ENCODE measurements around the gene COLEC12. TPM values are rescaled to one million over a fixed set of nuclear protein-coding genes. Genes with fewer than 3 reads are reported as not detected.

COLEC12 gene
- total RNA-seq, 1 donor from 2014 or later: 9.9 TPM

DNA sequence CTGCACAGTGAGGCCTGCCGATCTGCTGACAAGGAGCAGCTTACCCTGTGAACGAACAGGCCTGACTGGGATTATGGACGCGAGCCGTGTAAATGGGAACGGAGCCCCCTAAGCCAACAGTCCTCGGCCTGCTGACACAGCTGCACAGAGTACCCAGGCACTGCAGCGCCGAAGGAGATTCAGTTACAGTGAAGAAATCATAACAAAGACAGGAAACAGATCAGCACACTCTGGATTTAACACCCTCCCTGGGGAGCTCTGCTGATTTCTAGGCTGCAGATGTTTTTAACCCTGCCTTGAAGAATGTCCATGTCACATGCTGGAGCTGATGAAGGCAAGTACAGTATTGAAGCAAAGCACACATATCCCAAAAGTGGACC is 43.4 kb downstream of the COLEC12 start:
- intact Hi-C loops (cut with DNase I): loop anchor here (10.0 kb wide), 2 partner anchors 122 to 172 kb away; no protein-coding TSS in a partner anchor
- ATAC-seq (peak; percentile 89), DNase-seq (ENCODE audit: missing footprints) (peak; percentile 76)

GRCh38 chr18:456361-457139 is 44.0 kb downstream of the COLEC12 start:
- ATAC-seq (peak; percentile 87), DNase-seq (ENCODE audit: missing footprints) (peak; percentile 74)
- intact Hi-C loops (cut with DNase I): loop anchor here (10.0 kb wide), 2 partner anchors 122 to 172 kb away; no protein-coding TSS in a partner anchor

GRCh38 chr18:453400-453799 is 47.1 kb downstream of the COLEC12 start:
- DNase-seq (ENCODE audit: missing footprints) (no peak), ATAC-seq (no peak)
- intact Hi-C loops (cut with DNase I): loop anchor here (10.0 kb wide), 2 partner anchors 119 to 169 kb away; no protein-coding TSS in a partner anchor

DNA sequence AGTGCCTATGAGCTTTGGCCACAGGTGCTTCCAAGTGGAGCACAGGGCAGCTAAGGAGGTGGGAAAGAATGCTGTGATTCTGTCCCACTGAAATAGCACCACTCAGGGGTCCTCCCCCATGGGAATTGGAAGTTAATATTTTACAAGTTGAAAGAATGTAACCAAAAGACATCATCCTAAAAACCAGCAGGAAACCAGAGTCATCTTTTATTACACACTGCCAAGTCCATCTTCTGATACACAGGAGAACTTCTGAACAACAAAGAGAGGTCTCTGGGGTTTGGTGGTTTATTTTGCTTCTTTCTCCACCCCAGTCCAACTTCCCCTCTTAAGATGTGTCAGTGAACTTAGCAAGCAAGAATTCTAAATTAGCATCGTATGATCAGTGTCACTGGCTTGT is 47.7 kb downstream of the COLEC12 start:
- intact Hi-C loops (cut with DNase I): loop anchor here (10.0 kb wide), 2 partner anchors 118 to 168 kb away; no protein-coding TSS in a partner anchor
- ATAC-seq: no peak
- no peak for DNase-seq (ENCODE audit: missing footprints)

DNA sequence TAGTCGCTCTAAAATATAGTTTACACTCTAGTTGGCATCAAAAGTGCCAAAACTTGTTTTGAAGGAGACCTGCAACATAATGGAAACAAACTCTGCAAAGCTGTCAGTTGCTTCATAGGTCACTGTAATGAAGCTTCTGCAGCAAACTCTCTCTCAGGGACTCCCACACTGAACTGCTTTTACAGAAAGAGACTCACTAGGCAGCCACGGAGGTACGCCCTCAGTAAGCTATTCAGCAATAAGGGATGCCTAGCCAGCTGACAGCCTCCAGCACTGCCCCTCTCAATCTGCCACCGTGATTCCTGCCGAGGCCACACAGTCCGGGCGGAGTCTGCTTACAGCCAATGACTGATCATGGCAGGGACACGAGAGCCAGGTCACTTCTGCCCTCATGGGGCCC is 51.1 kb downstream of the COLEC12 start:
- intact Hi-C loops (cut with DNase I): no loop called here
- DNase-seq (ENCODE audit: missing footprints) (no peak), ATAC-seq (peak; percentile 73)

DNA sequence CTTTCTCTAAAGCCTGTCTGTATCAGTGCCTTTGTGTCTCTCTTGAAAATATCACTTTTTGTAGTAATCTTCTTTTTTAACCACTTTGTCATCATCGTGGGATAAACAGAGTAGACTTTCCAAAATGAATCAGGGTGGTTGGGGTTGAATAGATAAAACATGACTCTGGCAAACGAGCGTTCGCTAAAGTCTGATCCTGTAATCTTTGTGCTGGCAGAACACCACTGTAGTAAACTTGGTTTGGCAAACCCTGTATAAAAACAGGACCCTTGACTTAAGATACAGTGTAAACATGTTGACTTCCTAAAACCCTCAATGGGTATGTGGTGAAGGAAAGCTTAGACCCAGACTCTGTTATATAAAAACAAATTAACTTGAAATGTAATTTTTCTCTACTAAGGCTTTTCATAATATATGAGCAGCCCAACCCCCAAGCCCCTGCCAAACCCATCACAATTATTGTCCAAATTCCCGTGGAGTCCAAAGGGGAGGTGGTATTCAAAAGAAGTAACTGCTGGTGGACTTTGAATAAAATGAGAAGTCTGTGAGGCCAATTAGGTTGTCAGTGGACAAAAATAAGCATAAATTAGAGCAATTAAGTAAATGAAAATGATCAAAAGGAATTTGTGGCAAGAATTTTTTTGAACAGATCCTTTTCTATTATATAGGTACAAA is 52.2 kb downstream of the COLEC12 start:
- no peak for ATAC-seq
- no peak for DNase-seq (ENCODE audit: missing footprints)
- intact Hi-C loops (cut with DNase I): no loop called here

DNA sequence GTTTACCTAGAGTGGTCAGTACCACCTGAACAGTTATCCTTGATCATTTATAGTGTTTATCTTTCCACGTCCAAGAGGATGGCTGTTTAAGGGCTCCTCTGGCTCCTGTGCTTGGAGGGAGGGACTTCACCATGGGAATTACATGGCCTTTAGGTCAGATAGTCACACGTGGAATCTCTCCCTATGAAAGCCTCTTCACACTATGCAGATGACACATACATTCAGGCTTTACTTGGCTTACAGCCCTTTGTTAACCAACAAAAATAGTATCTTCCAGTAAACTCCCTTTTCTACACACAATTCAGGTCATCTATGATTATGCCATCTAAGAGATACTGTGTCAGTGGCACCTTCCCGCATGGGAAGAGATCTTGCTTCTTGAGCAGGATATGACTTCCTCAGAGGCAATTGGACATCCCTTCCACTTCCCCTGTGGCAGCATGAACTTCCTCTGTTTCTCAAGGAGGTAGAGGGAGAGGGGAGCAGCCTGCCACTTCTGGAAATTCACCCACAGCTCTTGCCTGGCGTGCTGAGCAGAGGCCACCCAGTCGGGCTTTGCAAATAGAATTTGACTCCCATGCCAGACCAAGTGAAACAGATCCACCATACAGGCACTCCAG is 53.5 kb downstream of the COLEC12 start:
- intact Hi-C loops (cut with DNase I): no loop called here
- no peak for DNase-seq (ENCODE audit: missing footprints)
- peak; percentile 54 for ATAC-seq

DNA sequence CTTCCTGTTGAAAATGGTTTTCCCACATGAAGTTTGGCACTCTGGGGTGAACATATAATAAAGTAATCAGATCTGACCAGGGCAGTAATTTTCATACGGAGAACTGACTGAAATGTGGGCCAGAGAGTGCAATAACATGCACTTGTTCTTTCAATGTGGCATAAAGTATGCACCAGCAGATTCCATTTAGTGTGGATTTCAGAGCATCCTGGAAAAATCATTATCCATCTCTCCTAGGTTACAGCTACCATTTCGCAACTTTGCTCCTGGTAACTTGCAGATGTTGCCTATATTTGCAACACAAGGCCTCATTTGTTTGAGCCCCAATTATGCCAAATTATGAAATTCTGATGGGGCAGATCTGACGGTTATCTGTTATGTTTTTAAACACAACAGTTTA is 55.4 kb downstream of the COLEC12 start:
- intact Hi-C loops (cut with DNase I): no loop called here
- DNase-seq (ENCODE audit: missing footprints) (no peak), ATAC-seq (no peak)

DNA sequence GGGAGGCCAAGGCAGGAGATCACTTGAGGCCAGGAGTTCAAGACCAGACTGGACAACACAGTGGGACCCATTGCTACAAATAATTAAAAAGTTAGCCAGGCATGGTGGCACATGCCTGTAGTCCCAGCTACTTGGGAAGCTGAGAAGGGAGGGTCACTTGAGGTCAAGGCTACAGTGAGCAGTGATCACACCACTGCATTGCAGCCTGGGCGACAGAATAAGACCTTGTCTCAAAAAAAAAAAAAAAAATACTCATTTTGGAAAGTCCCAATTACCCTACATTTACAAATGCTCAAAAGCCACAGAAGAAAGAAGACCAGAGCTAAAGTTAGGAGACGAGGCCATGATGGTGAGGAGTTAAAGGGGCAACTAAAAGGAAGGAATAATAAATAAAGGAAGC is 61.9 kb downstream of the COLEC12 start:
- no peak for ATAC-seq
- DNase-seq (ENCODE audit: missing footprints): no peak
- intact Hi-C loops (cut with DNase I): no loop called here

- DNase-seq (ENCODE audit: missing footprints): no peak
- intact Hi-C loops (cut with DNase I): no loop called here
- no peak for ATAC-seq
Measured at GRCh38 chr18:435940-436339, 64.6 kb downstream of the COLEC12 start.

DNA sequence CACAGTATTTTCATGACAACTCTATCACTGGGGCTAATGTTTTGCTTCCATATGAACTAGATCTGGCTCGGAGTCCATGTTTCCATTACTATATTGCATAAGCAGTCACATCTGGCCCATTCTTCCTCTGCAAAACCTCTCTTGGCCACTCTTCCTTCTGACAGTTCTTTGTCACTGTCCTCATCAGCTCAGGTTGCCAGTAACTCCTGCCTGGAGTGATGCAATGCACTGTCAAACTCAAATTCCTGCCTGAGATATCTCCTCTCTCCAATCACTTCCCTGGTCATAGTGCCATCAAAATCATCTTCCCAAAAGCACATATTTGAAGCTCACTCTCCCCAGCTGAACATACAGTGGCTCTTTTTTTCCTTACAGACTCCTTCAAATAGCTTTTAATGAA is 66.1 kb downstream of the COLEC12 start:
- ATAC-seq: peak; percentile 34
- intact Hi-C loops (cut with DNase I): no loop called here
- no peak for DNase-seq (ENCODE audit: missing footprints)

- intact Hi-C loops (cut with DNase I): no loop called here
Measured at GRCh38 chr18:433960-434359, 66.5 kb downstream of the COLEC12 start.

DNA sequence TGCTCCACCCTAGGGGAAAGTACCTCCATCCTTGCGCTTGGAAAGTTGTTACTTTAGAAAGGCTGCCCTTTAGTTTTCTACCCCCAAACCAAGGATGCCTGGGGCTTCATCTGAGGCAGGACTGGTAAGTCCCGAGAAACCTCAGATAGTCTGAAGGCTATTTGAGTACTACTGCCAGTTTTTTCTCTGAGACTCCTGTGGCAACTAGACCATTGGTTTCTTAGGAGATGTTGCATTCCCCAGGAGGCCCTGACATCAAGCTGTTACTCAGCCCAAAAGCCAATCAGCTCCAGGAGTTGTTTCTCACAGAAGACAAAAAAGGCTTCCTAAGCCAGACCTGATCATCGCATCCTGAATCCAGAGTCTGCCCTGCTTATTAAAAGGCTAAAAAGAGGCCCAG is 67.2 kb downstream of the COLEC12 start:
- intact Hi-C loops (cut with DNase I): no loop called here
- ATAC-seq (peak; percentile 39), DNase-seq (ENCODE audit: missing footprints) (no peak)

More at GRCh38 chr18:433960-434359, 66.5 kb downstream of the COLEC12 start:
- DNase-seq (ENCODE audit: missing footprints) (no peak), ATAC-seq (no peak)

GRCh38 chr18:432791-433190 is 67.7 kb downstream of the COLEC12 start:
- intact Hi-C loops (cut with DNase I): no loop called here
- no peak for DNase-seq (ENCODE audit: missing footprints)
- ATAC-seq: no peak

- intact Hi-C loops (cut with DNase I): no loop called here
- no peak for ATAC-seq
Measured at GRCh38 chr18:429030-429429, 71.5 kb downstream of the COLEC12 start.

GRCh38 chr18:427005-427404 is 73.5 kb downstream of the COLEC12 start:
- intact Hi-C loops (cut with DNase I): no loop called here
- DNase-seq (ENCODE audit: missing footprints) (no peak), ATAC-seq (no peak)

More at GRCh38 chr18:429030-429429, 71.5 kb downstream of the COLEC12 start:
- DNase-seq (ENCODE audit: missing footprints): no peak

GRCh38 chr18:425106-425745 is 75.3 kb downstream of the COLEC12 start:
- DNase-seq (ENCODE audit: missing footprints): no peak
- intact Hi-C loops (cut with DNase I): no loop called here
- ATAC-seq: no peak

DNA sequence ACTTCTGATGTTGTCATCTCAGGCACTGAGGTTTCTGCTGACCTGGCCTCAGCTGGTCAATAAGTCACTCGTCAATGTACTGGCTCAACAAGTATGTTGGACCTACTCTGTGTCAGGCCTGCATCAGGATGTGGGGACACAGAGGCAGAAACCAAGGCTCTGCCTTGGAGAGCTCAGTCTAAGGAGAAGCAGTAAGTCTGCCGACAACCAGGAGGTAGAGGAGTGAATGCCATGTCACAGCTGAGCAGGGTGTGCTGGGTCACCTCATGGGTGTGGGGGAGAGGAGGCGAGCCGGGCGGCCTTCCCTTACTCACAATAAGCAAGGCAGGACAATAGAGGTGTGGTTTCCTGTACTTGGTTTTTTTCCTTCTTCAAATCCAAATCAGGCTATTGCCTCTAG is 75.8 kb downstream of the COLEC12 start:
- no peak for ATAC-seq
- intact Hi-C loops (cut with DNase I): no loop called here
- DNase-seq (ENCODE audit: missing footprints): no peak

DNA sequence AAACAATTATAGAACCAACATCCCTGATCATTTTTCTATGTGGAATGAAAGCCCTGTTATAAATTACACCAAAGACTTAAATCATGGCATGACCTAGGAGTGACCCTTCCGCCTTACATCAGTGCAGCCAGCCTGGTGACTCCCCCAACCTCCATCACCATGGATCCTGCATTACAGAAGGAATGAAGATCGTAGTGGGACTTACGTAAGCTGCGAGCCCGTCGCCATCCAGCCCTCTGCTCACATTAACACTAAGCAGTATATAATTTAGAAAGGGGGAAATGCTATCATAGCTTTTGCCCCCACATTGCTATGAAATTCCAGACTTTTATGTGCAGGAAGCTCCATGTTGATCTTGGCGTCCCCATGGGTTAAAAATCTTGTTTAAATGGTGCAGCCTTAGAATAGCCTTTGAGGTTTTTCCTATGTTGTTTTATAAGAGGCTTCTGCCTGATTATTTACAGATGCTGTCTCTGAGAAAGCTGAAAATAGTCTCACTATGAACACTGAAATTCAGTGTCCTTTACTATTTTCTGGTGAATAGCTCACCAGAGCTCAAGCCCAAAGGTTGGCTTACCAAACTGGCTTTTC is 76.3 kb downstream of the COLEC12 start:
- intact Hi-C loops (cut with DNase I): no loop called here
- ATAC-seq (no peak), DNase-seq (ENCODE audit: missing footprints) (no peak)
